SK-N-SH treated with all-trans-retinoic acid at 6 μM for 48 hours (cell line): ENCODE measurements around the gene TWF2.

ENCODE experiments used
- CSDC2 ChIP-seq: fragments of 250-450 bp; sonication (Bioruptor Pico); IDR thresholded peaks from 2 replicates; pipeline ENCODE4 v1.5.0; 2020; ENCODE audit warnings: mild to moderate bottlenecking, moderate library complexity
- CSRNP3 ChIP-seq: fragments of 250-450 bp; sonication (Bioruptor Pico); IDR thresholded peaks from 2 replicates; pipeline ENCODE4 v1.5.1; 2021; ENCODE audit warnings: mild to moderate bottlenecking, moderate library complexity
- PATZ1 ChIP-seq: fragments of 250-450 bp; sonication (Bioruptor Pico); IDR thresholded peaks from 2 replicates; pipeline ENCODE4 v1.8.0; 2020; ENCODE audit warnings: mild to moderate bottlenecking, moderate library complexity, borderline replicate concordance
- PPARA ChIP-seq: fragments of 250-450 bp; sonication (Bioruptor Pico); IDR thresholded peaks from 2 replicates; pipeline ENCODE4 v1.5.0; 2020; ENCODE audit warnings: mild to moderate bottlenecking, borderline replicate concordance
- TOX ChIP-seq: fragments of 250-450 bp; sonication (Bioruptor Pico); IDR thresholded peaks from 2 replicates; pipeline ENCODE4 v1.8.0; 2021; ENCODE audit warnings: mild to moderate bottlenecking, moderate library complexity, borderline replicate concordance
- ZNF70 ChIP-seq: fragments of 450-650 bp; formaldehyde crosslinking; IDR thresholded peaks from 2 replicates; pipeline ENCODE4 v1.5.0; 2020; ENCODE audit warnings: mild to moderate bottlenecking, moderate library complexity

- TF ChIP-seq CSDC2 (CRISPR knock-in tag): no peak
- TF ChIP-seq PPARA (CRISPR knock-in tag): no peak
- TF ChIP-seq TOX (CRISPR knock-in tag): no peak
- no peak for TF ChIP-seq ZNF70 (CRISPR knock-in tag)
- no peak for TF ChIP-seq CSRNP3
- no peak for TF ChIP-seq PATZ1
Measured at GRCh38 chr3:52190294-52191074, 48.5 kb downstream of the TWF2 start.
